KOPT-K1 (cell line): ENCODE measurements around the gene DNAJC6.
"Not testable (repeated sequence)": the region's sequence is repeated elsewhere in the genome, so short reads cannot be mapped to it uniquely, and the experiment has no call there.

Source experiments
- H3K27ac ChIP-seq: fragments of 200-600 bp; sonication (generic); 2 replicates; pipeline ENCODE4 v1.5.1; 2016; ENCODE audit warnings: antibody characterized with exemption, mild to moderate bottlenecking, low read depth, low read length; ENCODE audit not compliant: poor library complexity, severe bottlenecking
- H3K36me3 ChIP-seq: fragments of 200-600 bp; sonication (generic); 2 replicates; pipeline ENCODE4 v1.5.1; 2017; ENCODE audit warnings: antibody characterized with exemption, mild to moderate bottlenecking, low read length, moderate library complexity; ENCODE audit not compliant: insufficient read depth
- H3K9me3 ChIP-seq: fragments of 200-600 bp; sonication (generic); 2 replicates; pipeline ENCODE4 v1.5.1; 2017; ENCODE audit warnings: antibody characterized with exemption, low read length, mild to moderate bottlenecking; ENCODE audit not compliant: insufficient read depth, poor library complexity, severe bottlenecking

The DNAJC6 gene

GRCh38 chr1:65359888-65360287 lies 50.5 kb downstream of the DNAJC6 start:
- Histone ChIP-seq H3K36me3 (no peaks in the 10 kb centered on the region), H3K9me3 (no peaks in the 10 kb centered on the region), H3K27ac (no peak overlapping the region)

- Histone ChIP-seq H3K9me3 (no peaks in the 10 kb centered on the region), H3K36me3 (no peaks in the 10 kb centered on the region), H3K27ac (no peak overlapping the region)
Measured at GRCh38 chr1:65360648-65361047, 51.3 kb downstream of the DNAJC6 start.

DNA sequence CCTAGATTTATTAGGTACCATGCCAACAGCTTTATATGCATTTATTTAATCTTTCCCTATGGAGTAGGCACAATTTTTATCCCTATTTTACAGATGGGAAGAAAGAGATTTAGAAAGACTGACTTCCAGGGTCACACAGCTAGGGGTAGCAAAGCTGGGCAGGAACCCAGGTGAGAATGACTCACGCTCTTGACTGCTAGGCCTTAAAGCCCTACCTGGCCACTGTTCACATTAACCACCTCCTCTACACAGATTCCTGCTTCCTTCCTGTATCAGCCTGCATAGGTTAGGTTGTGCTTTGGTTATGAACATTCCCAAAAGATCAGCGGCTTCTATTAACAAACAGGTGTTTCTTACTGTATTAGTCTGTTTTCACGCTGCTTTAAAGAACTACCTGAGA lies 53.2 kb downstream of the DNAJC6 start:
- no peaks in the 10 kb centered on the region for H3K9me3 ChIP-seq
- H3K27ac ChIP-seq, result no peak overlapping the region
- H3K36me3 ChIP-seq, result no peaks in the 10 kb centered on the region

- no peaks in the 10 kb centered on the region for H3K36me3 ChIP-seq
- no peak overlapping the region for H3K27ac ChIP-seq
Measured at GRCh38 chr1:65363484-65363883, 54.1 kb downstream of the DNAJC6 start.

DNA sequence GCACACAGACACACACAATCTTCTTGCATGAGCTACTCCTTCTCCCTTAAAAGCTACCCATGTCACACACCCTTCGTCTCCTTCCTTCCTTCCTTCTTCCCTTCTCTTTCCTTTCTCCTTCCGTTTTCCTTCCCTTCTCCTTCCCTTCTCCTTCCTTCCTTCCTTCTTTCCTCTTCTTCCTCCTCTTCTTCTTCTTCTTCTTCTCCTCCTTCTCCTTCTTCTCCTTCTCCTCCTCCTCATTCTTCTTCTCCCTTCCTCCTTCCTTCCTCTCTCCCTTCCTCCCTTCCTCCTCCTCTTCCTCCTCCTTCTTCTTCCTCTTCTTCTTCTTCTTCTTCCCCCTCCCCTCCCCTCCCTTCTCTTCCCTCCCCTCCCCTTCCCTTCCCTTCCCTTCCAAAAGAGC lies 59.1 kb downstream of the DNAJC6 start:
- Histone ChIP-seq H3K27ac (no peak overlapping the region), H3K36me3 (no peaks in the 10 kb centered on the region), H3K9me3 (no peaks in the 10 kb centered on the region)

More at GRCh38 chr1:65363484-65363883, 54.1 kb downstream of the DNAJC6 start:
- no peaks in the 10 kb centered on the region for H3K9me3 ChIP-seq

- H3K27ac ChIP-seq, result no peak overlapping the region
Measured at GRCh38 chr1:65371544-65371943, 62.2 kb downstream of the DNAJC6 start.

DNA sequence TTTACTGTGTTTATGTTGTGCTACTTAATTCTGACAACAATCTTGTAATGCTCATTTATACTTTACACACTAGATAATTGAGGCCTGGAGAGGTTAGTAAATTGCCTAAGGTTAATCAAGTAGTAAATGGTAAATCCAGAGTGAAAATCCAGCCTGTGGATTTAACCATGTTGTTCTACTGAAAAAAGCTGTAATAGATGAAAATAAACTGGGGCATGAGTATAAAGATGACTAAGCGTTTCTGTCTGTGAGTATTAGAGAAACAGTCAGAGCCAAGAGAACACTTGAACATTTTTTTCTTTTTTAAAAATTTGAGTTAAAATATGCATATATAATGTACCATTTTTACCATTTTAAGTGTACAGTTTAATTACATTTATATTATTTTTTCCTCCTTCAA lies 63.2 kb downstream of the DNAJC6 start:
- Histone ChIP-seq H3K27ac (no peak overlapping the region), H3K9me3 (no peaks in the 10 kb centered on the region), H3K36me3 (no peaks in the 10 kb centered on the region)

More at GRCh38 chr1:65371544-65371943, 62.2 kb downstream of the DNAJC6 start:
- Histone ChIP-seq H3K36me3 (no peaks in the 10 kb centered on the region), H3K9me3 (no peaks in the 10 kb centered on the region)

DNA sequence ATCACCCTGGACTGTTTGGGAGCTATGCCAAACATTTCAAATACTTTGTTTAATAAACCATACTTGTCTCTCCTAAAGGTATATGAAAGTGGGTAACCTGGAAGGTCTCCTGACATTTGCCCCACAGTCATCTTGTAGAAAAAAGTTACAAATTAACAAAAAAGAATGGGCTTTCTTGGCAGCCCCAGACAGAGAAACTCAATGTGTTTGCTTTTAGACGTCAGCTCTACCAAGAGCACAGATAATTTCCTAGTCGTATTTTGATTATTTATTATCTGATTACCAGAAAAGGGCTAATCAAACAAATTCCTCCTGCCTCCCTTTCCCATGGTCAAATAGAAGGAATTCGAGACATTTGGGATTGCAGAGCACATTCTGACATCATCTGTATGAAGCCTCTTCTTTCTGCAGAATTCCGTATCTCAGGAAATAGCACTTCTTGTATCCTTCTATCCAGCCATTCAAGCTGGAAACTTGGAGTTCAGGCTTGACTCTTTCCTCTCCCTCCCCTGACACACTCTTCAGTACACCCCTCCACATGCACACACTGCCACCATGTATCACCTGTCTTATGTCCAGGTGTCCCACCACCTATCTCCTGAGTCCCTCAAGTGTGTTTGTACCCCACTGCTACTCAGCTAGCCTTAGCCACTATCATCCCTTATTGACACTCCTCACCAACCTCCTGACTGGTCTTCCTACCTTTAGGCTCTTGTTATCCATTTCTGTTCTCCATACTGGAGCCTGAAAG lies 68.3 kb downstream of the DNAJC6 start:
- Histone ChIP-seq H3K9me3 (no peaks in the 10 kb centered on the region), H3K36me3 (no peaks in the 10 kb centered on the region), H3K27ac (no peak overlapping the region)

- no peaks in the 10 kb centered on the region for H3K9me3 ChIP-seq
- H3K27ac ChIP-seq, result no peak overlapping the region
- no peaks in the 10 kb centered on the region for H3K36me3 ChIP-seq
Measured at GRCh38 chr1:65378247-65378946, 69.1 kb downstream of the DNAJC6 start.

DNA sequence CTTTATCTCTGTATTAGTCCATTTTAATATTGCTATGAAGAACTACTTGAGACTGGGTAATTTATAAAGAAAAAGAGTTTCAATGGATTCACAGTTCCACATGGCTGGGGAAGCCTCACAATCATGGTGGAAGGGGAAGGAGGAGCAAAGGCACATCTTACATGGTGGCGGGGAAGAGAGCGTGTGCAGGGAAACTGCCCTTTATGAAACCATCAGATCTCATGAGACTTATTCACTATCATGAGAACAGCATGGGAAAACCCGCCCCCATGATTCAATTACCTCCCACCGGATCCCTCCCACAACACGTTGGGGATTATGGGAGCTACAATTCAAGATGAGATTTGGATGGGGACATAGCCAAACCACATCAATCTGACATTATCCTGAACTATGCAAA lies 75.1 kb downstream of the DNAJC6 start:
- H3K36me3 ChIP-seq, H3K27ac ChIP-seq: not testable (repeated sequence)
- H3K9me3 ChIP-seq, result peaks cover 11% of the 10 kb centered on the region

- peaks cover 11% of the 10 kb centered on the region for H3K9me3 ChIP-seq
- H3K27ac ChIP-seq, result no peak overlapping the region
- H3K36me3 ChIP-seq, result no peaks in the 10 kb centered on the region
Measured at GRCh38 chr1:65386439-65386838, 77.1 kb downstream of the DNAJC6 start.

GRCh38 chr1:65387821-65388220 lies 78.5 kb downstream of the DNAJC6 start:
- Histone ChIP-seq H3K36me3 (no peaks in the 10 kb centered on the region), H3K9me3 (peaks cover 11% of the 10 kb centered on the region), H3K27ac (no peak overlapping the region)

DNA sequence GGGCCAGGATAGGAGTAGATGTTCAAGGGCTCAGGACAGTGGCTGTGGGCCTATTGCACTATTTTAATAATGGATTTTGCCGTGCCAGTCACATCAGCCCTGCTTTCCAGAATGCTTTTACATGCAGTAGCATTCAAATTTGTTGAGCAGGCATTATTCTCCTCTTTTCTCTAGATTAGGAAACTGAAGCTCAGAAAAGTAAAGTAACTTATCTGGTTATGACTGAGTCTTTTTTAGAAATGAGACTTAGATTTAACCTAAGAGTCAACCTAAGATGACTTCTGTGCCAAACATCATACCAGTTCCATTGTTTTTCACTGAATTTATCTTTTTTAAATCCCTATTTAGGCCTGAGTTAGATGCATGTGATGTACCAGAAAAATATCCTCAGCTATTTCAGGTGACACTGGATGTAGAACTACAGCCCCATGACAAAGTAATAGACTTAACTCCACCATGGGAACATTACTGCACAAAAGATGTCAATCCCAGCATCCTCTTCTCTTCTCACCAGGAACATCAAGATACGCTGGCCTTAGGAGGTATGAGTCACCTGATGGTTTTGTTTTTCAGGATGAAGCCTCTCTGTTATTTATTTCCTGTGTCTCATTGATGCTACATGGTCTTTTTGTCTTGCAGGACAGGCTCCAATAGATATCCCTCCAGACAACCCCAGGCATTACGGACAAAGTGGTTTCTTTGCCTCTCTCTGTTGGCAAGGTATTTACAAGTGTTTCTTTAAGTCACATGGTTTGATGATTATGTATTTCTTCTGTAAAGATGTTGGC lies 79.8 kb downstream of the DNAJC6 start:
- Histone ChIP-seq H3K9me3 (peaks cover 8% of the 10 kb centered on the region), H3K27ac (no peak overlapping the region), H3K36me3 (no peaks in the 10 kb centered on the region)

DNA sequence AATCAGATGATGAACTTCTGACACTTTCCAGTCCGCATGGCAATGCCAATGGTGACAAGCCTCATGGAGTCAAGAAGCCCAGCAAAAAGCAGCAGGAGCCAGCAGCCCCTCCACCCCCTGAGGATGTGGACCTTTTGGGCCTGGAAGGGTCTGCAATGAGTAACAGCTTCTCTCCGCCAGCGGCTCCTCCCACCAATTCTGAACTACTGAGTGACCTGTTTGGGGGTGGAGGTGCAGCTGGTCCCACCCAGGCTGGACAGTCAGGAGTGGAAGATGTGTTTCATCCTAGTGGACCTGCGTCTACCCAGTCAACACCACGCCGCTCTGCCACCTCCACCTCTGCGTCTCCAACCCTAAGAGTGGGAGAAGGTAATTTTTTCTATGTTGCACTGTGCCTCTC lies 83.2 kb downstream of the DNAJC6 start:
- H3K36me3 ChIP-seq, result no peaks in the 10 kb centered on the region
- no peak overlapping the region for H3K27ac ChIP-seq
- no peaks in the 10 kb centered on the region for H3K9me3 ChIP-seq

DNA sequence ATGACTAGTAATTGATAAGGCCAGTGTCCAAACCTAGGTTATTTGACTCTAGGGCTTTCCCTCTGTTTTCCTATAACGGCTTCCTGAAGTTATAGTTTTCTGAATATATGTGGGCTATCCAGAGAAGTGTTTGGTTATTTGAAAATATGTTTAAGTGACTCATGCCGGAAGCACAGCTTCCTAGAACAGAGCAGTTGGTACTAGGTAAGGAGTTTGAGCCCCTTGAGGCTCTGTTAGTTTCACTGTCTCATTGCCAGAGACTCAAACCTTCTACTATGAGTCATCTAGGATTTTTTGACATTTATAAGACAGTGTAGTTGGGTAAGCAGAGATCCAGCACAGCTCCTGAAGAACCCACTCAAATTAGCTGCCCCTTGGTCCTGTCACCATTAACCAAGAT lies 84.0 kb downstream of the DNAJC6 start:
- H3K36me3 ChIP-seq, result no peaks in the 10 kb centered on the region

More for the DNA sequence above, 84.0 kb downstream of the DNAJC6 start:
- no peak overlapping the region for H3K27ac ChIP-seq
- H3K9me3 ChIP-seq, result no peaks in the 10 kb centered on the region
